GM18873 (cell line): Measurements from ENCODE around the gene UBA1.

Experiments
- ATAC-seq: cut with Tn5 transposase; IDR thresholded peaks from one replicate; pipeline ENCODE4 v1.9.1; 2021; ENCODE audit warnings: mild to moderate bottlenecking, moderate library complexity, moderate number of reproducible peaks; ENCODE audit not compliant: unreplicated experiment, low FRiP score

UBA1 gene

GRCh38 chrX:47169726-47170515 lies 23.7 kb upstream of the UBA1 start:
- no peak for ATAC-seq

GRCh38 chrX:47170861-47171692 lies 22.6 kb upstream of the UBA1 start:
- no peak for ATAC-seq

GRCh38 chrX:47171996-47172395 lies 21.6 kb upstream of the UBA1 start:
- no peak for ATAC-seq

GRCh38 chrX:47172549-47172948 lies 21.1 kb upstream of the UBA1 start:
- ATAC-seq = no peak

- ATAC-seq = no peak
Observed at GRCh38 chrX:47172971-47173792, 20.4 kb upstream of the UBA1 start.

- no peak for ATAC-seq
Observed at GRCh38 chrX:47174376-47174775, 19.3 kb upstream of the UBA1 start.

GRCh38 chrX:47174846-47175587 lies 18.6 kb upstream of the UBA1 start:
- no peak for ATAC-seq

GRCh38 chrX:47175588-47175980 lies 18.0 kb upstream of the UBA1 start:
- no peak for ATAC-seq

- no peak for ATAC-seq
Observed at GRCh38 chrX:47176101-47176740, 17.4 kb upstream of the UBA1 start.

GRCh38 chrX:47177079-47177478 lies 16.6 kb upstream of the UBA1 start:
- no peak for ATAC-seq

- no peak for ATAC-seq
Observed at GRCh38 chrX:47178337-47178736, 15.3 kb upstream of the UBA1 start.

GRCh38 chrX:47179221-47179927 lies 14.3 kb upstream of the UBA1 start:
- ATAC-seq = no peak

GRCh38 chrX:47179928-47180255 lies 13.7 kb upstream of the UBA1 start:
- no peak for ATAC-seq

- no peak for ATAC-seq
Observed at GRCh38 chrX:47180346-47180745, 13.3 kb upstream of the UBA1 start.

- no peak for ATAC-seq
Observed at GRCh38 chrX:47181301-47181700, 12.3 kb upstream of the UBA1 start.

- no peak for ATAC-seq
Observed at GRCh38 chrX:47182106-47182700, 11.4 kb upstream of the UBA1 start.

- ATAC-seq = no peak
Observed at GRCh38 chrX:47184486-47184885, 9.1 kb upstream of the UBA1 start.

GRCh38 chrX:47185241-47185640 lies 8.4 kb upstream of the UBA1 start:
- no peak for ATAC-seq
